ENCODE data around the gene IRGM.

The IRGM gene

DNA sequence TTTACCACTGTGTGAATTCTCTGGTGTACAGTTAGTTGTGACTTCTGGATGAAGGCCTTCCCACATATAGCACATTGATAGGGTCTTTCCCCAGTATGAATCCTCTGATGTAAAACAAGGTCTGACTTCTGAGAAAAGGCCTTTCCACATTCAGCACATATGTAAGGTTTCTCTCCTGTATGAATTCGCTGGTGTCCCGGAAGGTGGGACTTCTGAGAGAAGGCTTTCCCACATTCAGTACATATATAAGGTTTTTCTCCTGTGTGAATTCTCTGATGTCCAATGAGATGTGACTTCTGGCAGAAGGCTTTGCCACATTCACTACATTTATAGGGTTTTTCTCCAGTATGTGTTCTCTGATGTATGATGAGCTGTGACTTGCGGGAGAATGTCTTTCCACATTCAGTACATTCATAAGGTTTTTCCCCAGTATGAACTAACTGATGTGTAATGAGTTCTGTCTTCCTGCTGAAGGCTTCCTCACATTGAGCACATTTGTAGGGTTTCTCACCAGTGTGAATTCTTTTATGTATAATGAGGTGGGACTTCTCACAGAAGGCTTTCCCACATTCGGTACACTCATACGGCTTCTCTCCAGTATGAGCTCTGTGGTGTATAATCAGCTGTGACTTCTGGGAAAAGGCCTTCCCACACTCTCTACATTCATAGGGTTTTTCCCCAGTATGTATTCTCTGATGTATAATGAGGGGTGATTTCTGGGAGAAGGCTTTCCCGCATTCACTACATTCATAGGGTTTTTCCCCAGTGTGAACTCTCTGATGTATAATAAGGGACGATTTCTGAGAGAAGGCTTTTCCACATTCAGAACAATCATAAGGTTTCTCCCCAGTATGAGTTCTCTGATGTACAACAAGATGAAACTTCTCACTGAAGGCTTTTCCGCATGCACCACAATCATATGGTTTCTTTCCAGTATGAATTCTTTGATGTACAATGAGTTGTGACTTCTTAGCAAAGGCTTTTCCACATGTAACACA lies 49.4 kb downstream of the IRGM start:
- no peak for DNase-seq (ENCODE audit: low spot score)

All from pons (tissue), 1 donor.